ENCODE results near the gene MRM3. TPM values are rescaled to one million over a fixed set of nuclear protein-coding genes. Genes with fewer than 3 reads are reported as not detected.

Gene MRM3
- total and polyA plus RNA-seq, 2 experiments from 2014 or later: 17.7 to 23.4 TPM

DNA sequence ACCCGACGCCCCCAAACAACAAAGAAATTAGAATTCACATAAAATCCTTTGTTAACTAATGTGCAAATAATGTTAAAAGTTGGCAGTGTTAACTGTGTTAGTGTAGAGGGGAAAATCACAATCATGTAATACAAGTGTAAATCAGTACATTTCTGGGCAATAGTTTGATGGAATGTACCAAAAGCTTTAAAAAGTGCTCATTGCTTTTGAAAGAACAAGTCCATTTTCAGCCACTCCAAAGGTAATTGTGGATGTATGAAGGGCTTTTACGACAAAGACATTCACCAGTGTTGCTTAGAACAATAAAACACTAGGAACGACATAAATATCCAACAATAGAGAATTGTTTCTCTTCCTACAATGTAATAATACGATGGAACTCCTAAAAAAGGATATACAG is 9.1 kb upstream of the MRM3 start (continued):
- TF ChIP-seq ZNF462 (CRISPR knock-in tag; IDR thresholded peaks at IDR 0.05): no peak
- TF ChIP-seq ZNF331 (CRISPR knock-in tag; IDR thresholded peaks at IDR 0.05; ENCODE audit: low read depth): no peak
- TF ChIP-seq CREB1 (CRISPR knock-in tag; IDR thresholded peaks at IDR 0.05; ENCODE audit: low read depth): no peak

DNA sequence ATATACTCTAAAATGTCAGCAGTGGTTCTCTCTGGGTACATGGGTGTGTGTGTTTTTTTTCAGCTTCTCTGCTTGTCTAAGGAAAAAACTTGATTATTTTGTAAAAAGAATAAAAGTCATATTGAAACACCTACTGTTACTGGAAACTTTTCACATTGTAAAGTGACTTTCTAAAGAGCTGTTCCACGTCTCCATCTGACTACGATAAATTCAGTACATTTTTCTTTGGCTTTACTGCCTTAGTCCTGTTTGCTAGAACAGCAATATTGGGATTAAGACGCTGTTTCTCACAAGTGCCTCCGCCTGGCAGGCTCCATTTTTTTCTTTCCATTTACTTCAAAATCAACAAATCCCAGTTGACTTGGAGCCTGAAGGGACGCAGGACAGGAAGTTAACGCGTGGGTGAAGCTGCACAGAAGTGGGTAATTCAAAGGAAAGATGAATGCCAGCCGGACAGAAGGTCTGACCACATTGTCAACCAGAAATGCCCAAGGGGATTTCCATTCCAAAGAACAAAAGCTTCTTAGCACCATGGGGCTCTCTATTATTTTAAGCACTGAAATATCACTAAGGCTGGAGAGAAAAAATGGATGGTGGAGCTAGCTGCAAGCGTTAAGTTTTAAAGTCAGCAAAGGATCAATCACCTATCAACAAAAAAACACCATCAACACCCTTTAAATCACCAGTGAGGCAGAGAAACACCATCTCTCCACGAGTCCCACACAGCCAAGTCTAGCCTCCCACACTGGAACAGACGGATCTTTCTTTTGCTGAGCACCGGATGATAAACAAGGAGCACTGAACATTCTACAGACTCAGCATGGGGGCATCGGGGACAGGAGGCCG is 8.5 kb upstream of the MRM3 start:
- H3K27ac ChIP-seq (ENCODE audit: low read depth): no peak overlapping the region
- H3K79me2 ChIP-seq (replicated peaks; ENCODE audit: insufficient read depth): peaks cover 4% of the 10 kb centered on the region; the same call in 1 of the 2 replicates
- H3K27me3 ChIP-seq (ENCODE audit: insufficient read depth): no peaks in the 10 kb centered on the region
- Mint-ChIP-seq H3K27ac (no peak overlapping the region), H3K27me3 (ENCODE audit: insufficient read depth, low read depth, poor library complexity) (peaks cover 8% of the 10 kb centered on the region), H3K4me1 (no peaks in the 10 kb centered on the region), H3K36me3 (ENCODE audit: low read depth) (peaks cover 86% of the 10 kb centered on the region), H3K9me3 (no peaks in the 10 kb centered on the region), H3K4me3 (no peak overlapping the region)
- peaks cover 51% of the 10 kb centered on the region for H3K36me3 ChIP-seq (ENCODE audit: insufficient read depth)
- no peak overlapping the region for H3K4me2 ChIP-seq
- H3F3A ChIP-seq (replicated peaks; ENCODE audit: low read depth): no peaks in the 10 kb centered on the region; the same call in 1 of the 2 replicates
- no peak for DNase-seq (ENCODE audit: low spot score)
- no peak for ATAC-seq
- no peaks in the 10 kb centered on the region for H3K4me1 ChIP-seq (ENCODE audit: insufficient read depth)
- H3K9me2 ChIP-seq (ENCODE audit: insufficient read depth): no peaks in the 10 kb centered on the region
- no peak overlapping the region for H3K4me3 ChIP-seq
- H2AFZ ChIP-seq: no peak overlapping the region
- H4K20me1 ChIP-seq (replicated peaks; ENCODE audit: insufficient read depth): peaks cover 11% of the 10 kb centered on the region
- TF ChIP-seq STAT1 (IDR thresholded peaks at IDR 0.05; ENCODE audit: unreplicated experiment) (no peak), EZH2phosphoT487 (IDR thresholded peaks at IDR 0.05; ENCODE audit: unreplicated experiment) (no peak), NANOG (IDR thresholded peaks at IDR 0.05; ENCODE audit: borderline replicate concordance) (no peak), CTCF (conservative IDR thresholded peaks at IDR 0.05; ENCODE audit: low read depth in 2 of 2) (no peak), REST (IDR thresholded peaks at IDR 0.05; ENCODE audit: unreplicated experiment) (no peak), ZNF331 (CRISPR knock-in tag; IDR thresholded peaks at IDR 0.05; ENCODE audit: low read depth) (no peak), JUNB (IDR thresholded peaks at IDR 0.05; ENCODE audit: unreplicated experiment) (no peak), POLR2AphosphoS5 (IDR thresholded peaks at IDR 0.05; ENCODE audit: low read depth) (no peak), CREB1 (CRISPR knock-in tag; IDR thresholded peaks at IDR 0.05; ENCODE audit: low read depth) (no peak), EZH2 (IDR thresholded peaks at IDR 0.05; ENCODE audit: low read depth, unreplicated experiment) (no peak), ZNF114 (CRISPR knock-in tag; IDR thresholded peaks at IDR 0.05) (no peak)
